Epithelial cell of proximal tubule (primary cell): ENCODE data around the gene ATR. TPM values are rescaled to one million over a fixed set of nuclear protein-coding genes. Genes with fewer than 3 reads are reported as not detected.

ENCODE experiments used
- DNase-seq: peaks from one replicate; pipeline ENCODE4 v3.0.0-alpha.2; 2011; ENCODE audit warnings: low read depth
- H3K4me3 ChIP-seq: 2 replicates; pipeline ENCODE4 v1.5.1; 2011; ENCODE audit warnings: low read depth, mild to moderate bottlenecking, low read length
- CTCF ChIP-seq: conservative IDR thresholded peaks from 2 replicates; pipeline ENCODE4 v1.5.1; 2012; ENCODE audit warnings: low read depth, mild to moderate bottlenecking, low read length
- total RNA-seq: library from RNA; depleted of rRNA; stranded (reverse); fragments of >200 nt; gene quantifications from 2 replicates; pipeline ENCODE4 v1.2.3, GENCODE V29; 2015

Gene ATR
- total RNA-seq, 1 donor from 2014 or later, result 20.4 TPM

- TF ChIP-seq CTCF, result no peak
- DNase-seq, result no peak
- H3K4me3 ChIP-seq, result no peak overlapping the region
These were observed 97.3 kb downstream of the ATR start for GRCh38 chr3:142481196-142481595.

GRCh38 chr3:142470826-142471225 is 107.7 kb downstream of the ATR start:
- no peak overlapping the region for H3K4me3 ChIP-seq
- no peak for DNase-seq
- no peak for TF ChIP-seq CTCF

GRCh38 chr3:142468456-142468855 is 110.1 kb downstream of the ATR start:
- TF ChIP-seq CTCF, result no peak
- H3K4me3 ChIP-seq, result no peak overlapping the region

GRCh38 chr3:142467768-142468167 is 110.8 kb downstream of the ATR start:
- no peak overlapping the region for H3K4me3 ChIP-seq
- TF ChIP-seq CTCF, result no peak
- DNase-seq, result no peak

More at GRCh38 chr3:142468456-142468855, 110.1 kb downstream of the ATR start:
- DNase-seq, result no peak

- H3K4me3 ChIP-seq, result no peak overlapping the region
- no peak for TF ChIP-seq CTCF
- no peak for DNase-seq
These were observed 117.8 kb downstream of the ATR start for GRCh38 chr3:142460689-142461088.

GRCh38 chr3:142459929-142460328 is 118.6 kb downstream of the ATR start:
- no peak overlapping the region for H3K4me3 ChIP-seq
- no peak for TF ChIP-seq CTCF
- no peak for DNase-seq

GRCh38 chr3:142459096-142459495 is 119.4 kb downstream of the ATR start:
- no peak for TF ChIP-seq CTCF
- no peak for DNase-seq
- no peak overlapping the region for H3K4me3 ChIP-seq
